Liver (tissue), 9 donors: ENCODE results near the gene SRPX. TPM values are rescaled to one million over a fixed set of nuclear protein-coding genes. Genes with fewer than 3 reads are reported as not detected.

Source experiments
- DNase-seq: peaks from one replicate; pipeline ENCODE4 v3.0.0-alpha.2; 2017; ENCODE audit warnings: low spot score
- H3K27ac ChIP-seq, 2 donors: one replicate each; pipeline ENCODE4 v1.7.0; 2013; ENCODE audit warnings: inconsistent platforms in 2 of 2, low read length in 2 of 2, control low read depth in 1 of 2, low read depth in 1 of 2, mild to moderate bottlenecking in 1 of 2
- H3K27me3 ChIP-seq, 4 donors: one replicate each; pipeline versions ENCODE4 v1.6.1 to v1.7.0; 2013; ENCODE audit warnings: low read length in 3 of 4, inconsistent platforms in 1 of 4, mild to moderate bottlenecking in 1 of 4, moderate library complexity in 1 of 4; ENCODE audit not compliant: control insufficient read depth in 4 of 4, insufficient read depth in 4 of 4
- H3K36me3 ChIP-seq, 4 donors: one replicate each; pipeline versions ENCODE4 v1.6.1 to v1.7.0; 2013; ENCODE audit warnings: low read length in 3 of 4, mild to moderate bottlenecking in 3 of 4, low read depth in 1 of 4, moderate library complexity in 1 of 4; ENCODE audit not compliant: control insufficient read depth in 4 of 4, insufficient read depth in 3 of 4
- H3K4me1 ChIP-seq, 4 donors: one replicate each; pipeline versions ENCODE4 v1.6.1 to v1.7.0; 2013; ENCODE audit warnings: low read length in 3 of 4, mild to moderate bottlenecking in 3 of 4, moderate library complexity in 1 of 4; ENCODE audit not compliant: control insufficient read depth in 4 of 4, insufficient read depth in 4 of 4
- H3K4me3 ChIP-seq, 3 donors: one replicate each; pipeline versions ENCODE4 v1.6.1 to v1.7.0; 2013; ENCODE audit warnings: low read length in 3 of 3, control low read depth in 1 of 3, low read depth in 1 of 3, mild to moderate bottlenecking in 1 of 3
- H3K9ac ChIP-seq, 2 donors: one replicate each; pipeline ENCODE4 v1.7.0; 2013; ENCODE audit warnings: low read length in 2 of 2, mild to moderate bottlenecking in 2 of 2, moderate library complexity in 2 of 2, control low read depth in 1 of 2, low read depth in 1 of 2
- H3K9me3 ChIP-seq, 4 donors: one replicate each; pipeline versions ENCODE4 v1.6.1 to v1.7.0; 2013; ENCODE audit warnings: low read length in 3 of 4; ENCODE audit not compliant: control insufficient read depth in 4 of 4
- EGR1 ChIP-seq, 2 donors: IDR thresholded peaks; 2 replicates each; pipeline ENCODE4 v1.6.1; 2016 to 2018; ENCODE audit warnings: antibody characterized with exemption in 2 of 2, low read depth in 2 of 2
- FOXA1 ChIP-seq: IDR thresholded peaks from 2 replicates; pipeline ENCODE4 v1.6.1; 2016; ENCODE audit warnings: antibody characterized with exemption
- FOXA2 ChIP-seq: IDR thresholded peaks from 2 replicates; pipeline ENCODE4 v1.6.1; 2016; ENCODE audit warnings: antibody characterized with exemption
- GABPA ChIP-seq, 2 donors: IDR thresholded peaks in 1 of 2; conservative IDR thresholded peaks in 1 of 2; 2 replicates each; pipeline ENCODE4 v1.6.1; 2016; ENCODE audit warnings: antibody characterized with exemption in 2 of 2, mild to moderate bottlenecking in 1 of 2, moderate library complexity in 1 of 2
- HNF4A ChIP-seq, 2 donors: conservative IDR thresholded peaks; 2 replicates each; pipeline ENCODE4 v1.6.1; 2016; ENCODE audit warnings: antibody characterized with exemption in 2 of 2, mild to moderate bottlenecking in 2 of 2
- HNF4G ChIP-seq: IDR thresholded peaks from 2 replicates; pipeline ENCODE4 v1.6.1; 2016; ENCODE audit warnings: antibody characterized with exemption
- JUND ChIP-seq, 2 donors: IDR thresholded peaks; 2 replicates each; pipeline ENCODE4 v1.6.1; 2016; ENCODE audit warnings: antibody characterized with exemption in 2 of 2
- NR2F2 ChIP-seq: IDR thresholded peaks from 2 replicates; pipeline ENCODE4 v1.6.1; 2016; ENCODE audit warnings: antibody characterized with exemption
- RAD21 ChIP-seq, 2 donors: IDR thresholded peaks; 2 replicates each; pipeline ENCODE4 v1.6.1; 2016; ENCODE audit warnings: antibody characterized with exemption in 2 of 2, mild to moderate bottlenecking in 2 of 2
- RXRA ChIP-seq, 2 donors: IDR thresholded peaks; 2 replicates each; pipeline ENCODE4 v1.6.1; 2017 to 2018; ENCODE audit warnings: antibody characterized with exemption in 2 of 2, mild to moderate bottlenecking in 1 of 2
- SP1 ChIP-seq: IDR thresholded peaks from 2 replicates; pipeline ENCODE4 v1.6.1; 2018; ENCODE audit warnings: antibody characterized with exemption, mild to moderate bottlenecking
- TAF1 ChIP-seq: conservative IDR thresholded peaks from 2 replicates; pipeline ENCODE4 v1.6.1; 2016; ENCODE audit warnings: antibody characterized with exemption, mild to moderate bottlenecking
- YY1 ChIP-seq: IDR thresholded peaks from 2 replicates; pipeline ENCODE4 v1.6.1; 2016; ENCODE audit warnings: antibody characterized with exemption, mild to moderate bottlenecking
- WGBS: extraction: QIAGEN DNeasy Blood & Tissue Kit; methylation state at CpG from one replicate; pipeline ENCODE4 v1.1.7; 2013; 5-methylcytosine and 5-hydroxymethylcytosine counted together
- polyA plus RNA-seq, 2 donors: library from polyadenylated mRNA; stranded (reverse) in 1 of 2; unstranded in 1 of 2; fragments of 200-250 nt in 1 of 2; fragments of >200 nt in 1 of 2; fragmentation: Nextera tagmentation in 1 of 2; extraction: Ambion mirVana in 1 of 2; gene quantifications; one replicate each; pipeline versions ENCODE4 v1.2.1 to v1.2.3, GENCODE V29; 2013 to 2015
- total RNA-seq, 2 donors: library from RNA; depleted of rRNA; stranded (reverse); fragments of >200 nt; gene quantifications; one replicate each; pipeline ENCODE4 v1.2.3, GENCODE V29; 2014
- TF ChIP-seq, protein P1 (sequence below): IDR thresholded peaks from 2 replicates; pipeline ENCODE4 v1.6.1; 2016; ENCODE audit warnings: antibody characterized with exemption
- TF ChIP-seq, protein P2 (sequence below): fragments of 150-350 bp; IDR thresholded peaks from 2 replicates; pipeline ENCODE4 v1.5.1; 2017; ENCODE audit warnings: improper control_type of control experiment, low read depth, low read length; ENCODE audit not compliant: missing input control
- TF ChIP-seq, protein P3 (sequence below): IDR thresholded peaks from 2 replicates; pipeline ENCODE4 v1.6.1; 2016; ENCODE audit warnings: antibody characterized with exemption, mild to moderate bottlenecking
- TF ChIP-seq, protein P4 (sequence below): IDR thresholded peaks from 2 replicates; pipeline ENCODE4 v1.6.1; 2016; ENCODE audit warnings: antibody characterized with exemption
- TF ChIP-seq, protein P5 (sequence below): IDR thresholded peaks from 2 replicates; pipeline ENCODE4 v1.6.1; 2016; ENCODE audit warnings: antibody characterized with exemption
- donor health status: healthy.
- donor health status: healthy.
- donor health status: healthy.
- donor health status: healthy.
- donor health status: healthy.

Gene SRPX
- total and polyA plus RNA-seq, 4 donors: 4.9 to 15.3 (median 10.3) TPM

DNA sequence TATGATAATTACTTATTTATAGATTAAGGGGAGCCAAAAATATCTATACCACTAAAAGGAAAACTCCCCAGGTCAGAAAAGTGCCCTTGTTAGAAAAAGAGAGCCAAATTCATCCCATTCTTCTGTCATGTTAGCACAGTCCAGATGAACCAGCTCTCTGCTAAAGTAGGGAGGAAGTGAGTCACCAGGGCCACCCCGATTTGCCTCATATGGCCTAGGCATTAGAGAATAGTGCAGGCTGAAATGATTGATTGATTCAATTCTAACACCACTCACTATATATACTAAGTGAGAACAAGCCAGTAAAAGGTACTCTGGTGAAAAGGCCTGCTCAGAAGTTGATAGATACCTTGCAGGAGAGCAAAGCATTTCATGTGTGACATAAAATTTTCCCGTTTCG is 94.5 kb downstream of the SRPX start:
- DNase-seq: no peak
- Histone ChIP-seq H3K27me3 (no peaks in the 10 kb centered on the region), H3K9ac (no peak overlapping the region), H3K36me3 (no peaks in the 10 kb centered on the region), H3K4me1 (no peaks in the 10 kb centered on the region), H3K9me3 (no peaks in the 10 kb centered on the region), H3K4me3 (no peak overlapping the region), H3K27ac (no peak overlapping the region)
- WGBS: 92% methylated on average over 3 of the region's 3 CpGs
- no peak for TF ChIP-seq YY1
- no peak for TF ChIP-seq JUND (IDR thresholded peaks at IDR 0.05)
- no peak for TF ChIP-seq GABPA (IDR thresholded peaks at IDR 0.05 in 1 of 2, conservative IDR thresholded peaks at IDR 0.05 in 1 of 2)
- TF ChIP-seq, protein P1, sequence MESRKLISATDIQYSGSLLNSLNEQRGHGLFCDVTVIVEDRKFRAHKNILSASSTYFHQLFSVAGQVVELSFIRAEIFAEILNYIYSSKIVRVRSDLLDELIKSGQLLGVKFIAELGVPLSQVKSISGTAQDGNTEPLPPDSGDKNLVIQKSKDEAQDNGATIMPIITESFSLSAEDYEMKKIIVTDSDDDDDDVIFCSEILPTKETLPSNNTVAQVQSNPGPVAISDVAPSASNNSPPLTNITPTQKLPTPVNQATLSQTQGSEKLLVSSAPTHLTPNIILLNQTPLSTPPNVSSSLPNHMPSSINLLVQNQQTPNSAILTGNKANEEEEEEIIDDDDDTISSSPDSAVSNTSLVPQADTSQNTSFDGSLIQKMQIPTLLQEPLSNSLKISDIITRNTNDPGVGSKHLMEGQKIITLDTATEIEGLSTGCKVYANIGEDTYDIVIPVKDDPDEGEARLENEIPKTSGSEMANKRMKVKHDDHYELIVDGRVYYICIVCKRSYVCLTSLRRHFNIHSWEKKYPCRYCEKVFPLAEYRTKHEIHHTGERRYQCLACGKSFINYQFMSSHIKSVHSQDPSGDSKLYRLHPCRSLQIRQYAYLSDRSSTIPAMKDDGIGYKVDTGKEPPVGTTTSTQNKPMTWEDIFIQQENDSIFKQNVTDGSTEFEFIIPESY: no peak
- TF ChIP-seq HNF4G: no peak
- TF ChIP-seq TAF1: no peak

DNA sequence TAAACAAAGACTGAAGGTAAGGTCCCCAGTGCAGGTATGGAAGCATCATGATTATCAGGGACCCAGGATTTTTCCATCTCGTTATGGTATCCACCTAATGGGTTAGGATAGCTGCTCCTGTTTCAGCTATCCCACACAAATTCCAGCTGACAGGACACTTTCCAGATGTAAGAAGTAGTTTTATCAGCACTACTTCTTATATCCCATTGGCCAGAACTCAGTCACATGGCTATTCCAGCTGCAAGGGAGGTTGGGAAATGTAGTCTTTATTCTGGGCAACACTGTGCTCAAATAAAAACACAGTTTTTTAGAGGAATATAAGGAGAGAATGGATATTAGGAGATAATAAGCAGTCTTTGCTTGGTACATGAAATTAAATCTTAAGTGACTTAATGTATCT is 96.7 kb downstream of the SRPX start:
- no peak for TF ChIP-seq JUND (IDR thresholded peaks at IDR 0.05)
- no peak for TF ChIP-seq NR2F2
- TF ChIP-seq RAD21 (IDR thresholded peaks at IDR 0.05): no peak
- TF ChIP-seq, protein P2, sequence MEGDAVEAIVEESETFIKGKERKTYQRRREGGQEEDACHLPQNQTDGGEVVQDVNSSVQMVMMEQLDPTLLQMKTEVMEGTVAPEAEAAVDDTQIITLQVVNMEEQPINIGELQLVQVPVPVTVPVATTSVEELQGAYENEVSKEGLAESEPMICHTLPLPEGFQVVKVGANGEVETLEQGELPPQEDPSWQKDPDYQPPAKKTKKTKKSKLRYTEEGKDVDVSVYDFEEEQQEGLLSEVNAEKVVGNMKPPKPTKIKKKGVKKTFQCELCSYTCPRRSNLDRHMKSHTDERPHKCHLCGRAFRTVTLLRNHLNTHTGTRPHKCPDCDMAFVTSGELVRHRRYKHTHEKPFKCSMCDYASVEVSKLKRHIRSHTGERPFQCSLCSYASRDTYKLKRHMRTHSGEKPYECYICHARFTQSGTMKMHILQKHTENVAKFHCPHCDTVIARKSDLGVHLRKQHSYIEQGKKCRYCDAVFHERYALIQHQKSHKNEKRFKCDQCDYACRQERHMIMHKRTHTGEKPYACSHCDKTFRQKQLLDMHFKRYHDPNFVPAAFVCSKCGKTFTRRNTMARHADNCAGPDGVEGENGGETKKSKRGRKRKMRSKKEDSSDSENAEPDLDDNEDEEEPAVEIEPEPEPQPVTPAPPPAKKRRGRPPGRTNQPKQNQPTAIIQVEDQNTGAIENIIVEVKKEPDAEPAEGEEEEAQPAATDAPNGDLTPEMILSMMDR: no peak
- TF ChIP-seq, protein P3, sequence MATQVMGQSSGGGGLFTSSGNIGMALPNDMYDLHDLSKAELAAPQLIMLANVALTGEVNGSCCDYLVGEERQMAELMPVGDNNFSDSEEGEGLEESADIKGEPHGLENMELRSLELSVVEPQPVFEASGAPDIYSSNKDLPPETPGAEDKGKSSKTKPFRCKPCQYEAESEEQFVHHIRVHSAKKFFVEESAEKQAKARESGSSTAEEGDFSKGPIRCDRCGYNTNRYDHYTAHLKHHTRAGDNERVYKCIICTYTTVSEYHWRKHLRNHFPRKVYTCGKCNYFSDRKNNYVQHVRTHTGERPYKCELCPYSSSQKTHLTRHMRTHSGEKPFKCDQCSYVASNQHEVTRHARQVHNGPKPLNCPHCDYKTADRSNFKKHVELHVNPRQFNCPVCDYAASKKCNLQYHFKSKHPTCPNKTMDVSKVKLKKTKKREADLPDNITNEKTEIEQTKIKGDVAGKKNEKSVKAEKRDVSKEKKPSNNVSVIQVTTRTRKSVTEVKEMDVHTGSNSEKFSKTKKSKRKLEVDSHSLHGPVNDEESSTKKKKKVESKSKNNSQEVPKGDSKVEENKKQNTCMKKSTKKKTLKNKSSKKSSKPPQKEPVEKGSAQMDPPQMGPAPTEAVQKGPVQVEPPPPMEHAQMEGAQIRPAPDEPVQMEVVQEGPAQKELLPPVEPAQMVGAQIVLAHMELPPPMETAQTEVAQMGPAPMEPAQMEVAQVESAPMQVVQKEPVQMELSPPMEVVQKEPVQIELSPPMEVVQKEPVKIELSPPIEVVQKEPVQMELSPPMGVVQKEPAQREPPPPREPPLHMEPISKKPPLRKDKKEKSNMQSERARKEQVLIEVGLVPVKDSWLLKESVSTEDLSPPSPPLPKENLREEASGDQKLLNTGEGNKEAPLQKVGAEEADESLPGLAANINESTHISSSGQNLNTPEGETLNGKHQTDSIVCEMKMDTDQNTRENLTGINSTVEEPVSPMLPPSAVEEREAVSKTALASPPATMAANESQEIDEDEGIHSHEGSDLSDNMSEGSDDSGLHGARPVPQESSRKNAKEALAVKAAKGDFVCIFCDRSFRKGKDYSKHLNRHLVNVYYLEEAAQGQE: no peak
- no peak for TF ChIP-seq HNF4A (conservative IDR thresholded peaks at IDR 0.05)
- TF ChIP-seq FOXA2: no peak
- no peak for TF ChIP-seq EGR1 (IDR thresholded peaks at IDR 0.05; ENCODE audit: low read depth in 2 of 2)
- TF ChIP-seq TAF1: no peak
- TF ChIP-seq RXRA (IDR thresholded peaks at IDR 0.05): no peak
- TF ChIP-seq, protein P4, sequence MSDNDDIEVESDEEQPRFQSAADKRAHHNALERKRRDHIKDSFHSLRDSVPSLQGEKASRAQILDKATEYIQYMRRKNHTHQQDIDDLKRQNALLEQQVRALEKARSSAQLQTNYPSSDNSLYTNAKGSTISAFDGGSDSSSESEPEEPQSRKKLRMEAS: no peak
- no peak for TF ChIP-seq SP1
- TF ChIP-seq, protein P5, sequence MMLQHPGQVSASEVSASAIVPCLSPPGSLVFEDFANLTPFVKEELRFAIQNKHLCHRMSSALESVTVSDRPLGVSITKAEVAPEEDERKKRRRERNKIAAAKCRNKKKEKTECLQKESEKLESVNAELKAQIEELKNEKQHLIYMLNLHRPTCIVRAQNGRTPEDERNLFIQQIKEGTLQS: no peak
- no peak for TF ChIP-seq GABPA (IDR thresholded peaks at IDR 0.05 in 1 of 2, conservative IDR thresholded peaks at IDR 0.05 in 1 of 2)
- TF ChIP-seq FOXA1: no peak
- no peak for TF ChIP-seq YY1
- TF ChIP-seq, protein P1: no peak
- TF ChIP-seq HNF4G: no peak

More for the DNA sequence above, 96.7 kb downstream of the SRPX start:
- 85% methylated on average over 1 of the region's 1 CpG for WGBS
- DNase-seq: no peak
- Histone ChIP-seq H3K9me3 (no peaks in the 10 kb centered on the region), H3K36me3 (no peaks in the 10 kb centered on the region), H3K27me3 (no peaks in the 10 kb centered on the region), H3K4me3 (no peak overlapping the region), H3K9ac (no peak overlapping the region), H3K27ac (no peak overlapping the region), H3K4me1 (no peaks in the 10 kb centered on the region)
